IPS-NIHi11 (cell line): ENCODE measurements around the gene HTR3C.
A peak's percentile ranks its signal among the peaks of the same experiment; 100 is the strongest.
"Not testable (repeated sequence)": the region's sequence is repeated elsewhere in the genome, so short reads cannot be mapped to it uniquely, and the experiment has no call there.

Source experiments
- DNase-seq: peaks from one replicate; pipeline ENCODE4 v3.0.0; 2012; ENCODE audit warnings: mixed read lengths, low spot score

The HTR3C gene

DNA sequence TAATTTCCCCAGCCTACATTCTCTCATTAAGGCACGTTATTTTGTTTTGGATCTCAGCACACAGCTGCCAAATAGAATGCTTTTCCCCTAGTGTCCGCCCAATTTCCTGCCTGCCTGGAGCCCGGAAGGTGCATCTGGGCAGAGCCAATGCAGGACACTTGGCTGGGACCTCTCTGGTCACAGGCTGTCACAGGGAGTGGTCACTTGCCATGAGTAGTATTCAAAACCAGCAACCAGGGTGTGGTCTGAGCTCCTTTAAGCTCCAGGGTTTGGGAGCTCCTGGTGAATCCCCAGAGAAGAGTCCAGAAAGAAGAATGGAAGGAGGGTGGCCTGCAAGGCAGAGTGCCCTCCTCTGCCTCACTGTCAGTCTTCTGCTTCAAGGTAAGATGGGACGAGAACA lies at the start of gene HTR3C:
TSS of gene HTR3C (plus strand) at position 281 of the 400 bp plus-strand sequence. CDS start at position 315, 34 bp downstream.
- no peak for DNase-seq

DNA sequence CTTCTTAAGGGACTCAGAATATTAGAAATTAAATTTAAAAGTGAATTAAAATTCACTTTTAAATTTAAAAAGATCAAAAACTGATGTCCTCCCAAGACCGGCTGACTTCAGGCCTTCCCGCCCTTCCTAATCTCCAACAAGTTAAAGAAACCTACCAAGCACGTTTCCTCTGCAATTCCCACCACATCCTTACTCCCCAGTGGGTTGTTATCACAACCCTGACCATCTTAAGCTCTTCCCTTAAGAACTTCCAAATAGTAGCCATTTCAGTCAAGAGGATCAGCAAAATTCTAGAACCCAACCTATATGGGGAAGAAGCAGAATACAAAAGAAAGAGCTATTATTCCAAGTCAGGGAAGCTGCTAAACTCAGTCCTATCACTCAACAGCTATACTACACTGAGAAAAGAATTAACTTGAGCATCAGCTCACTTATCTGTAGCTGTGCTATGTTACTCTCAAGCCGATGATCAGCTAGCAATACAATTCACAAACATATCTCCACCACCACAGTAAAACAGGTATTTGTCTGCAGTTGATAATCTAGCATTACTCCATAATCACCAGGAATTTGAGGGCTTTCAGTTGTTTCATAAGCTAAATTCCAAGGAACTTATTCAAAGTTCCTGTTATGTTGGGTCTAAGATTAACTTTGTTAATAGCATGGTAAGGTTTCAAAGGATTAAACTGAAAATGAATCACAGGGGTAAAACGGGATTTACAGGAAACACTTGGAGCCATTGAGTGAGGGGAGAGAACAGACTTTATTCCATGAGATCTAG lies 49.5 kb upstream of the HTR3C start:
- DNase-seq = no peak

DNA sequence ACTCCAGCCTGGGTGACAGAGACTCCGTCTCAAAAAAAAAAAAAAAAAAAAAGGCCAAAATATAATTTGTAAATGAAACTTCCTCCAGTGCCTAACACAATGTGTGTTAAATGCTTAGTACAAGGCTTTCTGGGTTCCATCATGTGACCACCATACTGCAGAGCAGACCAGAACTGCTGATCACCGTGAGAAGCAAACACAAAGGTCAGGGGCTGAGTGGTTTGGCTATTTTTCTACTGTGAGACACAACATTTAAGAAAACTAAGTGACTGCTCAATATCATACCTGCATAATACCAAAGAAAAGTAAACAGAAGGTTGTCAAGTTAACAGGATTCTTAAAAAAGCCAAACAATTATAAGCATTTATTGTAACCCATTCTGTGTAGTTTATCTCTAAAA lies 48.4 kb upstream of the HTR3C start:
- no peak for DNase-seq

GRCh38 chr3:184005941-184006507 lies 46.8 kb upstream of the HTR3C start:
- peak; percentile 82 for DNase-seq

- not testable (repeated sequence) for DNase-seq
Observed at GRCh38 chr3:184007143-184007813, 45.6 kb upstream of the HTR3C start.

- DNase-seq = no peak
Observed at GRCh38 chr3:184008161-184008560, 44.7 kb upstream of the HTR3C start.

GRCh38 chr3:184011230-184011876 lies 41.5 kb upstream of the HTR3C start:
- no peak for DNase-seq

DNA sequence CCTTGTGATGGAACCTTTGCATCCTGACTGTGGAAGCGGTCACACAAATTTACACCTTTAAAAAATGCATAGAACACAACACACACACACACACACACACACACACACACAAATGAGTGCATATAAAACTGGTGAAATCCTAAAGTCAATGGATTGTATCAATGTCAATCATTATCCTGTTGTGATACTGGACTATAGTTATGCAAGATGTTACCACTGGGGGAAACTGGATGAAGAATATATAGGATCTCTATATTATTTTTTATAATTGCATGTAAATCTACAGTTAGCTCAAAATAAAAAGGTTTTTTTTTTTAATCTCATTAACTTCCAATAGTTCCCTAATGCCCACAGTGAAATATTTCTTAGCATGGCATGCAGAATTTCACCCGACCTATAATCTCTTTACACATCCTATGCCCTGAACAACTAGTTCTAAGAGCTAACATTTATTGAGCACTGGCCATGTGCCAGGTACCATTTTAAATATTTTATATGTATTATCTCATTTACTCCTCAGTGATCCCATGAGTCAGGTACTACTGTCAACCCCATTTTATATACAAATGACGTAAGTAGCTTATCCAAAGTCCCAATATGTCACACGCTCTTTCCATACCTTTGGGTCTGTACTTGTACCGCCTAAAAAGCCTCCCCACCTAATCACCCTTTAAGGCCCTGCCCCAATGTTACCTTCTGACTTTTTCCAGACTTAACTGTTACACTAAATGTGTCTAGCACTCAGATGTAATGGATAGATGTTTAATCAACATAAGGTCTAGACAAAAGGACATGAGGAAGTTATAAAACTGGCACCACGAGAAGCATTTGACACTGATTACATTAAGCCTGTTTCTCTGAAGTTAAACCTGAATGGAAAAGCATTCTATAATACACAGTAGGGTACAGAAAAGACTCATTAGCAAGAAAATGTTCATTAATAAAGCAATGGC lies 40.6 kb upstream of the HTR3C start:
- no peak for DNase-seq

GRCh38 chr3:184015381-184016019 lies 37.3 kb upstream of the HTR3C start:
- no peak for DNase-seq

DNA sequence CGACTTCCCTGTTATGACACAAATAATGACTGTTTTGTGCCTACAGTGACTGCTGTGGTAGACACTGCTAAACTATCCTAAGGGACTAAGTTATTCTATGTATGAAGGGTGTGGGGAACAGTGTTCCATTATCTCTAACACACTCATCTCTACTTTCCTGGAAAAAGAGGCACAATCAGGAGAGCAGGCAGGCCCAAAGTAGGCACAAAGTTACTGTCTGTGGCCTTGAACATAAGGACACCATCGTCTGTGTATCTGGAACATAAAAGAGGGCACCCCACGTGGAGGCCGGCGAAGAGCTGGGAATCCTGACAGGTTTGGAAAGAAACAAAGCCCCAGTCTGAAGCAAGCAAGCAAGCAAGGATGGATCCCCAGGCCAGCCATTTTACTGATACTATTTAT lies 36.7 kb upstream of the HTR3C start:
- DNase-seq = no peak

DNA sequence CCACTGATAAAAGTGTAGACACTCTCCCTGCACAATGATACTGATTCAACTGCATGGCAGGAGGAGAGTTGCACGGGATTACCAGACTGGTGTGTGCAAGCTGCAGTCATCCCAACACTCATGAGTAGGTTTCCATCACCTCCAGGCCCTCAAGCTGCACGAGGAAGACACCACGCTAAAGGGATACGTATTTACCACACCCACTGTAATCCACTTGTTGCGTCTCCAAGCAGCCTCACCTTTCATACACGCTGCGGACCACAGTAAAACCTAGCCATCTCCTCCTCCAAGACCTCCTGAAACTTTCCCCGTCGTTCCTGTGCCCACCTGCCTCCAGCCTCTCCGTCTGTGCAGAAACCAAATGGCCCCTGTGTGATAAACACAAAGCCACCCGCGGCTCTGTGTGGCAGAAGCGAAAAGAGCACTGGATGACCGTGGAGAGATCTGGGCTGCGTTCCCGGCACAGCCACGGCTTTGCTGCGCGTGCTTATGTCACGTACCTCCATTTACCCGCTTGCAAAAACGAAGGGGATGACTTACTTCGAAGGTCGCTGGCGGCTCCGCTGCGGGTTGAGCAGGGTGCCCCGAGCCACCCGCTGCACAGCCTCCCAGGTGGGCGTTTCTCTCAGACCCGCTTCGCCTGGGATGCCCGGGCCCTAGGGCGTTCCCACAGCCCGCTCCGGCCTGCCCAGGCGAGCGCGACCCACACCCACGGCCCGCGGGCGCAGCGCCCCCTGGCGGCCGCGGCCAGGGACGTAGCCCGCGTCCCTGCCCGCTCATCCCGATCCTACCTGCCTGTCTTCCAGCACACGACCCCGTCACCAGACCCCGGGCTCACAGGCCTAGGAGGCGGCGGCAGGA lies 35.8 kb upstream of the HTR3C start:
- peak; percentile 92 for DNase-seq

GRCh38 chr3:184017672-184018423 lies 35.0 kb upstream of the HTR3C start, which contains the start of gene ABCC5:
Gene ABCC5 (minus strand): TSS chr3:184017884. CDS start chr3:184014392, 3,492 bp downstream.
- peak; percentile 96 for DNase-seq

DNA sequence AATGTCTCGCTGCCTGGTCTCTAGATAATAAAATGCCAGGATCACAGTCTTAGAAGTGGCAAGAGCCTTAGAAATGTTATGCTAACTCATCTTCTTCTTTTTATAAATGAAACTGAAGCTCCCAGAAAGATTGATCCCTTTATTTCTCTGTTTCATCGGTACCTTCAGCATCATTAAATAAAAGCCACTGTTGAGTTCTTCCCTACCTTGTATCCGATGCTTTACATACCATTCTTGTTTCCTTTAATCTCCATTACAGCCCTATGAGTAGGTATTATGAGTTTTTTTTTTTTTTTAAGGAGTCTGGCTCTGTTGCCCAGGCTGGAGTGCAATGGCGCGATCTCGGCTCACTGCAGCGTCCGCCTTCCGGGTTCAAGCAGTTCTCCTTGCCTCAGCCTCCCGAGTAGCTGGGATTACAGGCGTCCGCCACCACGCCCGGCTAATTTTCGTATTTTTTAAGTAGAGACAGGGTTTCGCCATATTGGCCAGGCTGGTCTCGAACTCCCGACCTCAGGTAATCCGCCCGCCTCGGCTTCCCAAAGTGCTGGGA lies 34.3 kb upstream of the HTR3C start:
- no peak for DNase-seq

DNA sequence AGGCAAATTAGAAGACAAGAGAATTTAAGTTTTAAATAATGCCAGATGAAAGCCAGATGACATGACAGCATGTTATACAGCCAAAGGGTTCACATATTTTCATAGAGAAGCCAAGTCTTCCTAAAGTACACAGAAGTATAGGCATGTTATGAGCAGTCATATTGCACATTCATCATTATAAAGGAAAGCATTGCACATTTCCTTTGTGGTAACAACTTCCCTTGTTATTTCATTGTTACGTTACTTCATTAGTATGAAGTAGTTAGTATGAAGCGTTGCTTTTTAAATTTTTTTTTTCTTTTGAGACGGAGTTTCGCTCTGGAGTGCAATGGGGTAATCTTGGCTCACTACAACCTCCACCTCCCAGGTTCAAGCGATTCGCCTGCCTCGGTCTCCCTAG lies 30.5 kb upstream of the HTR3C start:
- no peak for DNase-seq

DNA sequence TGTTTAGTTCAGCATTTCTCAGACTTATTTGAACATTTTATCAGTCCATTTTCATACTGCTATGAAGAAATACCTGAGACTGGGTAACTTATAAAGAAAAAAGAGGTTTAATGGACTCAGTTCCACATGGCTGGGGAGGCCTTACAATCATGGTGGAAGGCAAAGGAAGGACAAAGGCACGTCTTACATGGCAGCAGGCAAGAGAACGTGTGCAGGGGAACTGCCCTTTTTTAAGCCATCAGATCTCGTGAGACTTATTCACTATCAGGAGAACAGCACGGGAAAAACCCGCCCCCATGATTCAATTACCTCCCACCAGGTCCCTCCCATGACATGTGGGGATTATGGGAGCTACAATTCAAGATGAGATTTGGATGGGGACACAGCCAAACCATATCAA lies 27.6 kb upstream of the HTR3C start:
- not testable (repeated sequence) for DNase-seq

DNA sequence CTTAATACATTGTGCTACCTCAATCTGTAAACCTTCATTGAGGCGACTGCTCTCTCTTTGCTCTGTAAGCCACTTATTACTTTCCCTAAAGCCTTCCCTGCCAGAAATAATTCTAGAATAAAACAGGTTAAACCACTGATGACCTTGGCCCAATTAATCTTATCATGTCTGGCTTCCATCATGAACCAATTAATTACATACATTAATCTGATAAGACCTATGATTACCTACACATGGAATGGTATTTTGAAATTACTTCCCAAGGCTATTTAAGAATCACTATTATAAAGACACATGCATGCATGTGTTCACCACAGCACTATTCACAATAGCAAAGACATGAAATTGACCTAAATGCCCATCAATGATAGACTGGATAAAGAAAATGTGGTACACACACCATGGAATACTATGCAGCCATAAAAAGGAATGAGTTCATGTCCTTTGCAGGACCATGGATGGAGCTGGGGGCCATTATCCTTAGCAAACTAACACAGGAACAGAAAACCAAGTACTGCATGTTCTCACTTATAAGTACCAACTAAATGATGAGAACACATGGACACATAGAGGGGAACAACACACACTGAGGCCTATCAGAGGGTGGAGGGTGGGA lies 24.5 kb upstream of the HTR3C start:
- DNase-seq = not testable (repeated sequence)

GRCh38 chr3:184029443-184029842 lies 23.4 kb upstream of the HTR3C start:
- DNase-seq = no peak

DNA sequence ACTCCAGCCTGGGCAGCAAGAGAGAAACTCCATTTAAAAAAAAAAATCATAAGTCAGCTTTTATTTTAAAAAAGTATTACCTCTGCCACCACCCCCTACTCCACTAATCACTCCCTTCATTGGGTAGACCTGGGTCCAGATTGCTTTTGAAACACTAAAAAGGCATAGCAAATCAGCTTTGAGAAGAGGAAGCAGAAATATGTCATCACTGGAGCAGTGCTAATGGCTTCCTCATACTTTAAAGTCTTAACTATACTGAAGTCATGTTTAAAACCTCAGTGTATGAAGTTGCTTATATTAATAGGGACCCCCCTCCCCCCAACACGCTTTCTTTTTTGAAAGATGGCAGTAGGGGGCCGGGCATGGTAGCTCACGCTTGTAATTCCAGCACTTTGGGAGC lies 22.3 kb upstream of the HTR3C start:
- no peak for DNase-seq
